ENCODE measurements around the gene NFIX. TPM values are rescaled to one million over a fixed set of nuclear protein-coding genes. Genes with fewer than 3 reads are reported as not detected.

The NFIX gene
- total and polyA plus RNA-seq, 2 of the 13 experiments (the other 11 are each of a cell fraction or from before 2014, with no cell fraction given): 3.4 to 5.4 TPM

DNA sequence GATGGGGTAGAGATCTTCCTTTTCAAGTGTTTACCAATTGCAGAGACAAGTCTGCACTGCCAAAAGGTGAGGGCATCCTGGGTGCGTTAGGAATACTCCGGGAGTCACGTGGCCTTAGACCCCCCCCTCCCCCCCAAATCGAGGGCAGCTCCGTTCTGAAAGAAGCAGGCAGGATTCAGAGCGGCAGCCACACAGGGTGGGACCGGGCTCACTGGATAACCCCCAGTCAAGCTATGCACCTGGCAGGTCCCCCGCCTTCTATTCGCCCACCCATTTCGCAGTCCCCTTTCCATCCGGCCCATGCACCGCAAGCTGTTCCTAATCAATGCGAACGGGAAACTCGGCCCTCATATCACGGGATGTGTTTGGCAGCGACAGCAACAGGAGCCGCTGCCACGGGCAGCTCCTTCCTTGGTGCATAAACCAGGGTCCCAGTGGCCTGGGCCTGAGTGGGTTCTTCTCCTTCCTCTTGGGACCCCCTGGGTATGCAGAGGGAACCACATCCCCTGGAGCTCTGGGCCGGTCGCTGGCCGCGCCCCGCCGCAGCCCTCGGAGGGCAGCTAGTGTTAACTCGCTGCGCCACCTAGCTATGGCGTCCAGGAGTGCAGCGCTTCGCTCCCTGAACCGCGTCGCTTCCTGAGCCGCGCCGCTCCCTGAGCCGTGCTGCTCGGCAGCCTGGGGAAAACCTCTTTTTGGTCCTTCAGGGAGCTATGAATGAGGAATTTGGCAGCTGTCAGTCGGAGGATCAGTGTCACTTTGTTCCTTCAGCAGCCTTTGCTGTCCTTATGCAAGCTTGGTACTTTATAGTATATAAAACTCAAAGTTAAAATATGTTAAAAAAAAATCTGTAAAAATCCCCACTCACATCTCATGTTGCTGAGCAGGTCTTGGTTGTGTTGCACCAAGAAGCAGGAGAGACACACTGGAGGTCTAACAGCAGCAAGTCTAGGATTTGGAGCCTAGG, 66.0 kb downstream of the NFIX start (continued):
- TF ChIP-seq, protein P1, sequence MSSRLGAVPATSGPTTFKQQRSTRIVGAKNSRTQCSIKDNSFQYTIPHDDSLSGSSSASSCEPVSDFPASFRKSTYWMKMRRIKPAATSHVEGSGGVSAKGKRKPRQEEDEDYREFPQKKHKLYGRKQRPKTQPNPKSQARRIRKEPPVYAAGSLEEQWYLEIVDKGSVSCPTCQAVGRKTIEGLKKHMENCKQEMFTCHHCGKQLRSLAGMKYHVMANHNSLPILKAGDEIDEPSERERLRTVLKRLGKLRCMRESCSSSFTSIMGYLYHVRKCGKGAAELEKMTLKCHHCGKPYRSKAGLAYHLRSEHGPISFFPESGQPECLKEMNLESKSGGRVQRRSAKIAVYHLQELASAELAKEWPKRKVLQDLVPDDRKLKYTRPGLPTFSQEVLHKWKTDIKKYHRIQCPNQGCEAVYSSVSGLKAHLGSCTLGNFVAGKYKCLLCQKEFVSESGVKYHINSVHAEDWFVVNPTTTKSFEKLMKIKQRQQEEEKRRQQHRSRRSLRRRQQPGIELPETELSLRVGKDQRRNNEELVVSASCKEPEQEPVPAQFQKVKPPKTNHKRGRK (CRISPR knock-in tag; IDR thresholded peaks at IDR 0.05): no peak
- TF ChIP-seq ZNF672 (CRISPR knock-in tag; IDR thresholded peaks at IDR 0.05) (no peak), HMG20A (CRISPR knock-in tag; IDR thresholded peaks at IDR 0.05; ENCODE audit: borderline replicate concordance) (no peak; the same call in 1 of the 2 replicates), MLLT10 (CRISPR knock-in tag; IDR thresholded peaks at IDR 0.05) (no peak), NAIF1 (CRISPR knock-in tag; IDR thresholded peaks at IDR 0.05; ENCODE audit: borderline replicate concordance) (no peak), TEAD3 (CRISPR knock-in tag; optimal IDR thresholded peaks at IDR 0.05; ENCODE audit: borderline replicate concordance) (peak; percentile 61), NR1H2 (CRISPR knock-in tag; IDR thresholded peaks at IDR 0.05; ENCODE audit: borderline replicate concordance, low read depth) (no peak), KLF16 (CRISPR knock-in tag; IDR thresholded peaks at IDR 0.05) (peak in 1 of 2 experiments; percentile 40; a peak in 1 of 4 replicates), POLR2G (IDR thresholded peaks at IDR 0.05; ENCODE audit: low read depth, low read length) (peak; percentile 46; the same call in 1 of the 2 replicates), POLR2AphosphoS2 (IDR thresholded peaks at IDR 0.05; ENCODE audit: low read depth, low read length) (no peak), IKZF1 (IDR thresholded peaks at IDR 0.05) (no peak), NFIC (IDR thresholded peaks at IDR 0.05; ENCODE audit: low read length) (0 out of 2 replicates have a peak, but pooled peaks have one; percentile 17), ZMYM3 (CRISPR knock-in tag; IDR thresholded peaks at IDR 0.05) (no peak; the same call in 1 of the 2 replicates), HDAC1 (CRISPR knock-in tag; IDR thresholded peaks at IDR 0.05) (peak; percentile 27), STAG1 (CRISPR knock-in tag; IDR thresholded peaks at IDR 0.05) (peak; percentile 98), ZNF674 (CRISPR knock-in tag; IDR thresholded peaks at IDR 0.05; ENCODE audit: low read depth) (no peak), ZNF768 (CRISPR knock-in tag; IDR thresholded peaks at IDR 0.05) (peak; percentile 71), ZNF644 (CRISPR knock-in tag; IDR thresholded peaks at IDR 0.05; ENCODE audit: low read depth) (no peak), SIN3B (IDR thresholded peaks at IDR 0.05; ENCODE audit: low read length) (no peak), AKAP8 (CRISPR knock-in tag; IDR thresholded peaks at IDR 0.05) (no peak), ZNF564 (CRISPR knock-in tag; IDR thresholded peaks at IDR 0.05) (no peak; the same call in 1 of the 2 replicates)
- TF ChIP-seq, protein P2, sequence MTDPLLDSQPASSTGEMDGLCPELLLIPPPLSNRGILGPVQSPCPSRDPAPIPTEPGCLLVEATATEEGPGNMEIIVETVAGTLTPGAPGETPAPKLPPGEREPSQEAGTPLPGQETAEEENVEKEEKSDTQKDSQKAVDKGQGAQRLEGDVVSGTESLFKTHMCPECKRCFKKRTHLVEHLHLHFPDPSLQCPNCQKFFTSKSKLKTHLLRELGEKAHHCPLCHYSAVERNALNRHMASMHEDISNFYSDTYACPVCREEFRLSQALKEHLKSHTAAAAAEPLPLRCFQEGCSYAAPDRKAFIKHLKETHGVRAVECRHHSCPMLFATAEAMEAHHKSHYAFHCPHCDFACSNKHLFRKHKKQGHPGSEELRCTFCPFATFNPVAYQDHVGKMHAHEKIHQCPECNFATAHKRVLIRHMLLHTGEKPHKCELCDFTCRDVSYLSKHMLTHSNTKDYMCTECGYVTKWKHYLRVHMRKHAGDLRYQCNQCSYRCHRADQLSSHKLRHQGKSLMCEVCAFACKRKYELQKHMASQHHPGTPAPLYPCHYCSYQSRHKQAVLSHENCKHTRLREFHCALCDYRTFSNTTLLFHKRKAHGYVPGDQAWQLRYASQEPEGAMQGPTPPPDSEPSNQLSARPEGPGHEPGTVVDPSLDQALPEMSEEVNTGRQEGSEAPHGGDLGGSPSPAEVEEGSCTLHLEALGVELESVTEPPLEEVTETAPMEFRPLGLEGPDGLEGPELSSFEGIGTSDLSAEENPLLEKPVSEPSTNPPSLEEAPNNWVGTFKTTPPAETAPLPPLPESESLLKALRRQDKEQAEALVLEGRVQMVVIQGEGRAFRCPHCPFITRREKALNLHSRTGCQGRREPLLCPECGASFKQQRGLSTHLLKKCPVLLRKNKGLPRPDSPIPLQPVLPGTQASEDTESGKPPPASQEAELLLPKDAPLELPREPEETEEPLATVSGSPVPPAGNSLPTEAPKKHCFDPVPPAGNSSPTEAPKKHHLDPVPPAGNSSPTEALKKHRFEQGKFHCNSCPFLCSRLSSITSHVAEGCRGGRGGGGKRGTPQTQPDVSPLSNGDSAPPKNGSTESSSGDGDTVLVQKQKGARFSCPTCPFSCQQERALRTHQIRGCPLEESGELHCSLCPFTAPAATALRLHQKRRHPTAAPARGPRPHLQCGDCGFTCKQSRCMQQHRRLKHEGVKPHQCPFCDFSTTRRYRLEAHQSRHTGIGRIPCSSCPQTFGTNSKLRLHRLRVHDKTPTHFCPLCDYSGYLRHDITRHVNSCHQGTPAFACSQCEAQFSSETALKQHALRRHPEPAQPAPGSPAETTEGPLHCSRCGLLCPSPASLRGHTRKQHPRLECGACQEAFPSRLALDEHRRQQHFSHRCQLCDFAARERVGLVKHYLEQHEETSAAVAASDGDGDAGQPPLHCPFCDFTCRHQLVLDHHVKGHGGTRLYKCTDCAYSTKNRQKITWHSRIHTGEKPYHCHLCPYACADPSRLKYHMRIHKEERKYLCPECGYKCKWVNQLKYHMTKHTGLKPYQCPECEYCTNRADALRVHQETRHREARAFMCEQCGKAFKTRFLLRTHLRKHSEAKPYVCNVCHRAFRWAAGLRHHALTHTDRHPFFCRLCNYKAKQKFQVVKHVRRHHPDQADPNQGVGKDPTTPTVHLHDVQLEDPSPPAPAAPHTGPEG (CRISPR knock-in tag; IDR thresholded peaks at IDR 0.05): 0 out of 2 replicates have a peak, but pooled peaks have one; percentile 56
- TF ChIP-seq, protein P3, sequence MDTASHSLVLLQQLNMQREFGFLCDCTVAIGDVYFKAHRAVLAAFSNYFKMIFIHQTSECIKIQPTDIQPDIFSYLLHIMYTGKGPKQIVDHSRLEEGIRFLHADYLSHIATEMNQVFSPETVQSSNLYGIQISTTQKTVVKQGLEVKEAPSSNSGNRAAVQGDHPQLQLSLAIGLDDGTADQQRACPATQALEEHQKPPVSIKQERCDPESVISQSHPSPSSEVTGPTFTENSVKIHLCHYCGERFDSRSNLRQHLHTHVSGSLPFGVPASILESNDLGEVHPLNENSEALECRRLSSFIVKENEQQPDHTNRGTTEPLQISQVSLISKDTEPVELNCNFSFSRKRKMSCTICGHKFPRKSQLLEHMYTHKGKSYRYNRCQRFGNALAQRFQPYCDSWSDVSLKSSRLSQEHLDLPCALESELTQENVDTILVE (CRISPR knock-in tag; IDR thresholded peaks at IDR 0.05): no peak
